OCI-LY3 (cell line): Measurements from ENCODE around the gene PEX13.

Source experiments
- CTCF ChIP-seq: fragments of 200-600, 300-600 bp; sonication (generic); IDR thresholded peaks from 2 replicates; pipeline ENCODE4 v1.5.1; 2014; ENCODE audit warnings: antibody characterized with exemption, low read length, low read depth
- EZH2phosphoT487 ChIP-seq: fragments of 200-600 bp; shearing (Covaris generic); IDR thresholded peaks from 2 replicates; pipeline ENCODE4 v1.6.1; 2018; ENCODE audit warnings: antibody characterized with exemption, mixed run types, low read depth

GRCh38 chr2:61055557-61055956, 38.0 kb downstream of the PEX13 start:
- TF ChIP-seq CTCF (no peak), EZH2phosphoT487 (no peak)
